H1 (cell line): ENCODE measurements around the gene ADH1B. TPM values are rescaled to one million over a fixed set of nuclear protein-coding genes. Genes with fewer than 3 reads are reported as not detected.

Experiments used
- CTCF ChIA-PET: fragments of 300-600 bp; sonication (Branson Sonifier 250); formaldehyde crosslinking; loops from one replicate; lab custom pipeline; 2021; ENCODE audit not compliant: partially characterized antibody; lab: Charles Lee
- POLR2A ChIA-PET: fragments of 300-600 bp; sonication (Branson Sonifier 250); formaldehyde crosslinking; loops from one replicate; lab custom pipeline; 2021; ENCODE audit warnings: inconsistent platforms; ENCODE audit not compliant: partially characterized antibody; lab: Charles Lee
- DNase-seq, 2 experiments: peaks; one replicate each; pipeline versions ENCODE4 v3.0.0 to v3.0.0-alpha.2; 2010 to 2022; ENCODE audit warnings: low spot score in 2 of 2, low read depth in 1 of 2, mixed read lengths in 1 of 2
- FAIRE-seq: peaks from 2 replicates; lab custom pipeline; 2011; peaks lifted over from hg19 to GRCh38; lab: Jason Lieb, UNC
- H2AFZ ChIP-seq: 2 replicates; pipeline ENCODE4 v1.8.1; 2012; ENCODE audit warnings: low read length, inconsistent platforms
- H2AK5ac ChIP-seq: 2 replicates; pipeline ENCODE4 v1.6.1; 2013; ENCODE audit warnings: low read depth, low read length
- H2BK120ac ChIP-seq: replicated peaks from 2 replicates; pipeline ENCODE3; 2013; ENCODE audit warnings: low read depth, low read length, inconsistent platforms
- H2BK12ac ChIP-seq: 2 replicates; pipeline ENCODE4 v1.6.1; 2013; ENCODE audit warnings: low read depth, low read length
- H2BK15ac ChIP-seq: 2 replicates; pipeline ENCODE4 v1.6.1; 2013; ENCODE audit warnings: low read length
- H2BK20ac ChIP-seq: 2 replicates; pipeline ENCODE4 v1.6.1; 2013; ENCODE audit warnings: low read length
- H2BK5ac ChIP-seq: 2 replicates; pipeline ENCODE4 v1.6.1; 2013; ENCODE audit warnings: low read depth, low read length
- H3K14ac ChIP-seq: 2 replicates; pipeline ENCODE4 v1.6.1; 2013; ENCODE audit warnings: inconsistent platforms; ENCODE audit not compliant: insufficient read length
- H3K18ac ChIP-seq: 2 replicates; pipeline ENCODE4 v1.6.1; 2013; ENCODE audit warnings: low read length; ENCODE audit errors: extremely low read depth
- H3K23ac ChIP-seq: 2 replicates; pipeline ENCODE4 v1.6.1; 2013; ENCODE audit warnings: inconsistent platforms; ENCODE audit not compliant: insufficient read length
- H3K23me2 ChIP-seq: 2 replicates; pipeline ENCODE4 v1.6.1; 2013; ENCODE audit warnings: low read depth, low read length
- H3K27ac ChIP-seq: 2 replicates; pipeline ENCODE4 v1.6.1; 2011; ENCODE audit warnings: low read depth, low read length, inconsistent platforms
- H3K27me3 ChIP-seq, 4 experiments: replicated peaks in 1 of 4; 1 replicate in 1 of 4; 2 replicates in 3 of 4; pipeline versions ENCODE4 v1.6.1 to v1.8.1; 2011 to 2013; ENCODE audit warnings: low read length in 3 of 4, mild to moderate bottlenecking in 3 of 4, inconsistent platforms in 2 of 4, mixed read lengths in 2 of 4, moderate library complexity in 1 of 4; ENCODE audit not compliant: control insufficient read depth in 3 of 4, insufficient read depth in 3 of 4; ENCODE audit errors: extremely low read depth in 1 of 4
- H3K36me3 ChIP-seq, 4 experiments: 2 replicates each; pipeline versions ENCODE4 v1.6.1 to v1.8.1; 2011 to 2013; ENCODE audit warnings: mild to moderate bottlenecking in 4 of 4, low read length in 3 of 4, moderate library complexity in 2 of 4, control low read depth in 1 of 4, inconsistent platforms in 1 of 4; ENCODE audit not compliant: insufficient read depth in 4 of 4, control insufficient read depth in 2 of 4
- H3K4ac ChIP-seq: replicated peaks from 2 replicates; pipeline ENCODE3; 2013; ENCODE audit warnings: low read length, low read depth, mixed read lengths, inconsistent platforms; ENCODE audit not compliant: insufficient read length
- H3K4me1 ChIP-seq, 4 experiments: replicated peaks in 1 of 4; 1 replicate in 1 of 4; 2 replicates in 3 of 4; pipeline versions ENCODE4 v1.6.1 to v1.8.1; 2011 to 2013; ENCODE audit warnings: low read length in 3 of 4, inconsistent platforms in 2 of 4, mixed read lengths in 1 of 4; ENCODE audit not compliant: insufficient read depth in 4 of 4, control insufficient read depth in 3 of 4
- H3K4me2 ChIP-seq, 2 experiments: 2 replicates each; pipeline versions ENCODE4 v1.6.1 to v1.8.1; 2011 to 2013; ENCODE audit warnings: low read depth in 2 of 2, low read length in 2 of 2, control low read depth in 1 of 2, inconsistent platforms in 1 of 2, mild to moderate bottlenecking in 1 of 2; ENCODE audit not compliant: insufficient read depth in 1 of 2
- H3K4me3 ChIP-seq, 4 experiments: fragments of 200-600, 300-600 bp in 1 of 4; sonication (generic), shearing (Covaris generic), sonication (Bioruptor Twin) in 1 of 4; 2 replicates each; pipeline versions ENCODE4 v1.5.1 to v1.8.1; 2011 to 2016; ENCODE audit warnings: low read length in 4 of 4, low read depth in 3 of 4, control low read depth in 2 of 4, inconsistent platforms in 2 of 4, mild to moderate bottlenecking in 2 of 4, mixed read lengths in 1 of 4, moderate library complexity in 1 of 4; ENCODE audit not compliant: insufficient read depth in 2 of 4; ENCODE audit errors: extremely low read depth in 1 of 4
- H3K56ac ChIP-seq: replicated peaks from 2 replicates; pipeline ENCODE3; 2013; ENCODE audit warnings: low read depth, mild to moderate bottlenecking, mixed read lengths, low read length, inconsistent platforms; ENCODE audit not compliant: insufficient read length
- H3K79me1 ChIP-seq: 2 replicates; pipeline ENCODE4 v1.6.1; 2013; ENCODE audit warnings: low read depth, low read length, control low read depth
- H3K79me2 ChIP-seq, 2 experiments: 2 replicates each; pipeline versions ENCODE4 v1.6.1 to v1.8.1; 2012 to 2013; ENCODE audit warnings: low read length in 2 of 2, mild to moderate bottlenecking in 2 of 2, inconsistent platforms in 1 of 2; ENCODE audit not compliant: insufficient read depth in 2 of 2, control insufficient read depth in 1 of 2
- H3K9ac ChIP-seq, 4 experiments: replicated peaks in 1 of 4; 1 replicate in 1 of 4; 2 replicates in 3 of 4; pipeline versions ENCODE4 v1.6.1 to v1.8.1; 2011 to 2013; ENCODE audit warnings: low read depth in 3 of 4, low read length in 3 of 4, control low read depth in 2 of 4, mild to moderate bottlenecking in 2 of 4, moderate library complexity in 2 of 4, inconsistent platforms in 1 of 4; ENCODE audit errors: extremely low read depth in 1 of 4
- H3K9me3 ChIP-seq, 2 experiments: 2 replicates each; pipeline versions ENCODE4 v1.6.1 to v1.8.1; 2012 to 2013; ENCODE audit warnings: mild to moderate bottlenecking in 2 of 2, moderate library complexity in 2 of 2, control low read depth in 1 of 2, inconsistent platforms in 1 of 2, low read depth in 1 of 2, low read length in 1 of 2, mixed read lengths in 1 of 2; ENCODE audit not compliant: insufficient read depth in 2 of 2
- H4K20me1 ChIP-seq, 2 experiments: replicated peaks in 1 of 2; 2 replicates each; pipeline versions ENCODE3 to v1.8.1; 2011 to 2013; ENCODE audit warnings: inconsistent platforms in 2 of 2, low read length in 2 of 2, mild to moderate bottlenecking in 1 of 2; ENCODE audit not compliant: insufficient read depth in 2 of 2, control insufficient read depth in 1 of 2
- H4K5ac ChIP-seq: 2 replicates; pipeline ENCODE4 v1.6.1; 2013; ENCODE audit warnings: low read length, low read depth, mixed read lengths, inconsistent platforms; ENCODE audit not compliant: insufficient read length
- H4K8ac ChIP-seq: 2 replicates; pipeline ENCODE4 v1.8.0; 2013; ENCODE audit warnings: mild to moderate bottlenecking, moderate library complexity, low read length, inconsistent platforms; ENCODE audit not compliant: insufficient read depth; ENCODE audit errors: extremely low read depth
- H4K91ac ChIP-seq: replicated peaks from 2 replicates; pipeline ENCODE3; 2013; ENCODE audit warnings: low read length, mixed read lengths, inconsistent platforms; ENCODE audit not compliant: insufficient read length
- BCL11A ChIP-seq, 2 experiments: IDR thresholded peaks; one replicate each; pipeline ENCODE4 v1.6.1; 2011; ENCODE audit warnings: low read depth in 2 of 2, low read length in 2 of 2, mild to moderate bottlenecking in 2 of 2
- CHD1 ChIP-seq: IDR thresholded peaks from 2 replicates; pipeline ENCODE4 v1.6.1; 2012; ENCODE audit warnings: low read depth, low read length, improper control_type of control experiment
- HDAC2 ChIP-seq, 2 experiments: fragments of 300-600 bp in 1 of 2; sonication (generic) in 1 of 2; IDR thresholded peaks; 2 replicates each; pipeline ENCODE4 v1.6.1; 2011 to 2012; ENCODE audit warnings: low read depth in 2 of 2, low read length in 2 of 2, mild to moderate bottlenecking in 2 of 2, moderate library complexity in 2 of 2, borderline replicate concordance in 1 of 2, inconsistent platforms in 1 of 2
- NRF1 ChIP-seq: IDR thresholded peaks from 2 replicates; pipeline ENCODE4 v1.6.1; 2011; ENCODE audit warnings: mild to moderate bottlenecking, low read depth, low read length, improper control_type of control experiment
- RFX5 ChIP-seq: IDR thresholded peaks from 2 replicates; pipeline ENCODE4 v1.6.1; 2011; ENCODE audit warnings: low read depth, low read length, improper control_type of control experiment, borderline replicate concordance
- RNF2 ChIP-seq: fragments of 200-900, 300-1000 bp; sonication (generic); IDR thresholded peaks from 2 replicates; pipeline ENCODE4 v1.7.1; 2016; ENCODE audit warnings: borderline replicate concordance, low read depth, mild to moderate bottlenecking, antibody characterized with exemption, low read length; ENCODE audit not compliant: poor library complexity, severe bottlenecking; ENCODE audit errors: missing control alignments
- RXRA ChIP-seq: IDR thresholded peaks from 2 replicates; pipeline ENCODE4 v1.6.1; 2011; ENCODE audit warnings: low read depth, mild to moderate bottlenecking, low read length, moderate library complexity; ENCODE audit not compliant: insufficient read depth
- SAP30 ChIP-seq: fragments of 300-600 bp; sonication (generic); IDR thresholded peaks from 2 replicates; pipeline ENCODE4 v1.7.1; 2012; ENCODE audit warnings: low read length, moderate library complexity, mild to moderate bottlenecking, inconsistent platforms; ENCODE audit not compliant: insufficient read depth, insufficient replicate concordance
- SP4 ChIP-seq: IDR thresholded peaks from 2 replicates; pipeline ENCODE4 v1.6.1; 2012; ENCODE audit warnings: low read length, inconsistent platforms
- YY1 ChIP-seq: IDR thresholded peaks from 2 replicates; pipeline ENCODE4 v1.6.1; 2011; ENCODE audit warnings: low read depth, mild to moderate bottlenecking, low read length
- WGBS, 2 experiments: shearing (Covaris generic) in 1 of 2; methylation state at CpG; one replicate each; pipeline versions ENCODE4 v1.1.6 to v1.1.7; 2013 to 2015; ENCODE audit warnings: low lambda C conversion rate in 2 of 2, mixed read lengths in 2 of 2, inconsistent platforms in 1 of 2, low coverage in 1 of 2, missing lambda C conversion rate in 1 of 2; ENCODE audit not compliant: insufficient replicate concordance in 2 of 2, insufficient coverage in 1 of 2, insufficient read length in 1 of 2; ENCODE audit errors: extremely low coverage in 1 of 2, missing lambda C conversion rate in 1 of 2; 5-methylcytosine and 5-hydroxymethylcytosine counted together
- polyA plus RNA-seq, 7 experiments: library from polyadenylated mRNA; depleted of rRNA in 3 of 7; stranded (reverse) in 5 of 7; unstranded in 2 of 7; fragments of >200 nt in 5 of 7; fragments of 200-250 nt in 2 of 7; gene quantifications; 1 replicate in 5 of 7; 2 replicates in 1 of 7; 4 replicates in 1 of 7; pipeline versions ENCODE4 v1.2.1 to v1.2.3, GENCODE V29; 2011 to 2013; ENCODE audit warnings: missing spikeins in 2 of 7, mixed read lengths in 2 of 7
- total RNA-seq: library from RNA; stranded (reverse); fragmentation: NEBNext Ultra II Directional; extraction: Animal tissue kit (Norgen Biotek cat#: 25700); gene quantifications from 2 replicates; pipeline ENCODE4 v1.2.1, GENCODE V29; 2021
- TF ChIP-seq, protein P1 (sequence below): IDR thresholded peaks from 2 replicates; pipeline ENCODE4 v1.6.1; 2012; ENCODE audit warnings: inconsistent platforms

The ADH1B gene
- total and polyA plus RNA-seq, 2 of the 8 experiments (the other 6 are each of a cell fraction or from before 2014, with no cell fraction given) = not detected

DNA sequence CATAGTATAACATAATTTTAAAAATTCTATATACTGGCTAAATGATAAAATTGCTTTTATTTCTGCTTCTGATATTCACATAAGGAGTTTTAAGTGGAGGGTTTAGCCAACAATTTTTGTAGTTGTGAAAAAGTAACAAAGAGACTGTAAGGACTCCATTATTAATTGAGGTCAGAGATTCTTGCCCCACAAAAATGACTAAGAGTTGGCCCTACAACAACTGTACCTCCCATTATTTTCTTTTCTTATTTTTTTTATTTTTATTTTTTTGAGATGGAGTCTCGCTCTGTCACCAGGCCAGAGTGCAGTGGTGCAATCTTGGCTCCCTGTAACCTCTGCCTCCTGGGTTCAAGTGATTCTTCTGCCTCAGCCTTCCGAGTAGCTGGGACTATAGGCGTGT lies 9.4 kb upstream of the ADH1B start:
- no peak overlapping the region for H3K9ac ChIP-seq
- no peak overlapping the region for H2BK12ac ChIP-seq
- no peak overlapping the region for H2BK20ac ChIP-seq
- H3K4ac ChIP-seq = no peak overlapping the region
- H3K14ac ChIP-seq = no peak overlapping the region
- 98% methylated on average over 3 of the region's 3 CpGs; no CpG with 5 or more reads in 1 of the 2 experiments for WGBS, 2 experiments
- no peak for DNase-seq
- no peaks in the 10 kb centered on the region for H3K4me1 ChIP-seq
- no peak overlapping the region for H3K27ac ChIP-seq
- H4K8ac ChIP-seq = no peak overlapping the region
- H2BK5ac ChIP-seq = no peak overlapping the region
- no peak overlapping the region for H3K56ac ChIP-seq
- no peak overlapping the region for H2AK5ac ChIP-seq
- H3K79me2 ChIP-seq = no peaks in the 10 kb centered on the region
- H3K9me3 ChIP-seq = peaks cover 2 to 13% of the 10 kb centered on the region in 2 experiments; a peak in 2 of 4 replicates
- H2BK15ac ChIP-seq = no peak overlapping the region
- H3K79me1 ChIP-seq = no peaks in the 10 kb centered on the region
- no peak overlapping the region for H2AFZ ChIP-seq
- no peaks in the 10 kb centered on the region for H3K27me3 ChIP-seq
- no peak overlapping the region for H4K5ac ChIP-seq
- no peaks in the 10 kb centered on the region for H3K23me2 ChIP-seq
- ChIA-PET CTCF (no interaction called here), POLR2A (no interaction called here)
- no peak for FAIRE-seq
- H3K36me3 ChIP-seq = 0 out of 8 replicates have a peak, but pooled peaks cover 0 to 3% (median 0%) of the 10 kb centered on the region in 4 experiments
- no peak overlapping the region for H3K4me3 ChIP-seq
- TF ChIP-seq BCL11A (IDR thresholded peaks at IDR 0.05; ENCODE audit: low read depth in 2 of 2, low read length in 2 of 2) = no peak
- TF ChIP-seq NRF1 = no peak
- TF ChIP-seq SAP30 = no peak
- no peak for TF ChIP-seq HDAC2 (IDR thresholded peaks at IDR 0.05; ENCODE audit: borderline replicate concordance in 1 of 2, low read depth in 2 of 2, low read length in 2 of 2)
- no peak for TF ChIP-seq RFX5
- TF ChIP-seq SP4 = no peak
- TF ChIP-seq CHD1 = no peak
- TF ChIP-seq, protein P1, sequence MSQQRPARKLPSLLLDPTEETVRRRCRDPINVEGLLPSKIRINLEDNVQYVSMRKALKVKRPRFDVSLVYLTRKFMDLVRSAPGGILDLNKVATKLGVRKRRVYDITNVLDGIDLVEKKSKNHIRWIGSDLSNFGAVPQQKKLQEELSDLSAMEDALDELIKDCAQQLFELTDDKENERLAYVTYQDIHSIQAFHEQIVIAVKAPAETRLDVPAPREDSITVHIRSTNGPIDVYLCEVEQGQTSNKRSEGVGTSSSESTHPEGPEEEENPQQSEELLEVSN = no peak
- TF ChIP-seq YY1 = no peak
- no peak for TF ChIP-seq RXRA
- TF ChIP-seq RNF2 = no peak
- H4K20me1 ChIP-seq = no peaks in the 10 kb centered on the region
- no peak overlapping the region for H4K91ac ChIP-seq
- H3K4me2 ChIP-seq = no peak overlapping the region
- H3K18ac ChIP-seq = no peak overlapping the region
- H2BK120ac ChIP-seq = no peak overlapping the region
- H3K23ac ChIP-seq = no peak overlapping the region
